ENCODE results near the gene GRN. TPM values are rescaled to one million over a fixed set of nuclear protein-coding genes. Genes with fewer than 3 reads are reported as not detected.

The GRN gene
- total and polyA plus RNA-seq, 2 of the 13 experiments (the other 11 are each of a cell fraction or from before 2014, with no cell fraction given), result 86.6 to 143 TPM

- no peak for TF ChIP-seq ZBTB7A (CRISPR knock-in tag; IDR thresholded peaks at IDR 0.05)
- no peak for TF ChIP-seq ZNF841 (CRISPR knock-in tag; IDR thresholded peaks at IDR 0.05; ENCODE audit: borderline replicate concordance)
- TF ChIP-seq ATF1 (CRISPR knock-in tag; IDR thresholded peaks at IDR 0.05), result no peak
- no peak for TF ChIP-seq POLR2AphosphoS5 (IDR thresholded peaks at IDR 0.05; ENCODE audit: low read depth, low read length)
- TF ChIP-seq KDM4B (CRISPR knock-in tag; IDR thresholded peaks at IDR 0.05), result no peak
- no peak for TF ChIP-seq MBD4 (IDR thresholded peaks at IDR 0.05; ENCODE audit: borderline replicate concordance, low read length)
- 0 out of 2 replicates have a peak, but pooled peaks have one; percentile 48 for TF ChIP-seq SP140L (CRISPR knock-in tag; IDR thresholded peaks at IDR 0.05; ENCODE audit: borderline replicate concordance)
- TF ChIP-seq ZNF891 (CRISPR knock-in tag; IDR thresholded peaks at IDR 0.05), result no peak
- TF ChIP-seq ZSCAN21 (CRISPR knock-in tag; IDR thresholded peaks at IDR 0.05; ENCODE audit: borderline replicate concordance), result no peak
- TF ChIP-seq ZNF101 (CRISPR knock-in tag; IDR thresholded peaks at IDR 0.05; ENCODE audit: borderline replicate concordance, low read depth), result no peak
- no peak for TF ChIP-seq ZNF513 (CRISPR knock-in tag; conservative IDR thresholded peaks at IDR 0.05)
- 0 out of 2 replicates have a peak, but pooled peaks have one; percentile 25 for TF ChIP-seq HIVEP1 (CRISPR knock-in tag; IDR thresholded peaks at IDR 0.05)
- TF ChIP-seq MYC (CRISPR knock-in tag; IDR thresholded peaks at IDR 0.05; ENCODE audit: borderline replicate concordance), result no peak; the same call in 1 of the 2 replicates
- peak; percentile 50; the same call in 1 of the 2 replicates for TF ChIP-seq RAD21 (CRISPR knock-in tag; IDR thresholded peaks at IDR 0.05)
- peak; percentile 65; the same call in 1 of the 2 replicates for TF ChIP-seq SMC3 (IDR thresholded peaks at IDR 0.05; ENCODE audit: low read length)
- TF ChIP-seq ARID2 (CRISPR knock-in tag; IDR thresholded peaks at IDR 0.05; ENCODE audit: borderline replicate concordance), result no peak
- TF ChIP-seq PRDM15 (CRISPR knock-in tag; IDR thresholded peaks at IDR 0.05), result no peak
- TF ChIP-seq BRD4 (CRISPR knock-in tag; IDR thresholded peaks at IDR 0.05), result no peak
- 0 out of 2 replicates have a peak, but pooled peaks have one; percentile 30 for TF ChIP-seq NFATC3 (CRISPR knock-in tag; IDR thresholded peaks at IDR 0.05)
- no peak for TF ChIP-seq ZNF160 (CRISPR knock-in tag; IDR thresholded peaks at IDR 0.05)
- TF ChIP-seq SMAD3 (CRISPR knock-in tag; IDR thresholded peaks at IDR 0.05), result no peak
- TF ChIP-seq ZGPAT (CRISPR knock-in tag; IDR thresholded peaks at IDR 0.05), result peak; percentile 50; the same call in 1 of the 2 replicates
- TF ChIP-seq ZNF224 (CRISPR knock-in tag; IDR thresholded peaks at IDR 0.05), result no peak
- TF ChIP-seq MIER2 (CRISPR knock-in tag; IDR thresholded peaks at IDR 0.05), result no peak
- peak; percentile 77 for TF ChIP-seq STAG1 (CRISPR knock-in tag; IDR thresholded peaks at IDR 0.05)
- peak; percentile 64; the same call in 1 of the 2 replicates for TF ChIP-seq REPIN1 (CRISPR knock-in tag; IDR thresholded peaks at IDR 0.05; ENCODE audit: borderline replicate concordance, low read depth)
- TF ChIP-seq SOX5 (CRISPR knock-in tag; IDR thresholded peaks at IDR 0.05; ENCODE audit: borderline replicate concordance), result no peak
Measured at GRCh38 chr17:44331249-44331760, 13.8 kb upstream of the GRN start (continued).
